ENCODE results near the gene MBTD1.
A peak's percentile ranks its signal among the peaks of the same experiment; 100 is the strongest.
"Not testable (repeated sequence)": the region's sequence is repeated elsewhere in the genome, so short reads cannot be mapped to it uniquely, and the experiment has no call there.

The MBTD1 gene

GRCh38 chr17:51185763-51186332 is 74.0 kb downstream of the MBTD1 start:
- no peak for DNase-seq

DNA sequence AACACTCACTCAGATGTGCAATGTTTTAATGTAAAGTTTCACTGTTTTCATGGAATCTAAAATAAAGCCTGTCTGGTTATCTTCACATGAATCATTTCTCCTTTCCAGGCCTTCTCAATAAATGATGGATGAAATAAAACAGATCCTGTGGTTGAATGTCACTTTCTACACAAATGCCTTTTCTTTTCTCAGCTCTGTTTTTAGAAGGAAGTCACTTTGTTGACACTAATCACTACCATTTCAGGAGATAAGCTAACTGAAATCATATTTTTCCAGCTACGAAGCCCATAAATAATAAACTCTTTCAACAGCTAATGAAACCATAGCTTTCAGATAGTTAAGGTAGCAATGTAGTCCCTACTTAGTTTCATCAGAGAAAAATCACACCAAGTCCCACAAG is 75.7 kb downstream of the MBTD1 start:
- DNase-seq, result no peak

- DNase-seq, result no peak
Measured at GRCh38 chr17:51180486-51180885, 79.4 kb downstream of the MBTD1 start.

- not testable (repeated sequence) for DNase-seq
Measured at GRCh38 chr17:51172030-51172429, 87.8 kb downstream of the MBTD1 start.

GRCh38 chr17:51170736-51171135 is 89.1 kb downstream of the MBTD1 start:
- DNase-seq, result no peak

- no peak for DNase-seq
Measured at GRCh38 chr17:51169340-51169739, 90.5 kb downstream of the MBTD1 start.

DNA sequence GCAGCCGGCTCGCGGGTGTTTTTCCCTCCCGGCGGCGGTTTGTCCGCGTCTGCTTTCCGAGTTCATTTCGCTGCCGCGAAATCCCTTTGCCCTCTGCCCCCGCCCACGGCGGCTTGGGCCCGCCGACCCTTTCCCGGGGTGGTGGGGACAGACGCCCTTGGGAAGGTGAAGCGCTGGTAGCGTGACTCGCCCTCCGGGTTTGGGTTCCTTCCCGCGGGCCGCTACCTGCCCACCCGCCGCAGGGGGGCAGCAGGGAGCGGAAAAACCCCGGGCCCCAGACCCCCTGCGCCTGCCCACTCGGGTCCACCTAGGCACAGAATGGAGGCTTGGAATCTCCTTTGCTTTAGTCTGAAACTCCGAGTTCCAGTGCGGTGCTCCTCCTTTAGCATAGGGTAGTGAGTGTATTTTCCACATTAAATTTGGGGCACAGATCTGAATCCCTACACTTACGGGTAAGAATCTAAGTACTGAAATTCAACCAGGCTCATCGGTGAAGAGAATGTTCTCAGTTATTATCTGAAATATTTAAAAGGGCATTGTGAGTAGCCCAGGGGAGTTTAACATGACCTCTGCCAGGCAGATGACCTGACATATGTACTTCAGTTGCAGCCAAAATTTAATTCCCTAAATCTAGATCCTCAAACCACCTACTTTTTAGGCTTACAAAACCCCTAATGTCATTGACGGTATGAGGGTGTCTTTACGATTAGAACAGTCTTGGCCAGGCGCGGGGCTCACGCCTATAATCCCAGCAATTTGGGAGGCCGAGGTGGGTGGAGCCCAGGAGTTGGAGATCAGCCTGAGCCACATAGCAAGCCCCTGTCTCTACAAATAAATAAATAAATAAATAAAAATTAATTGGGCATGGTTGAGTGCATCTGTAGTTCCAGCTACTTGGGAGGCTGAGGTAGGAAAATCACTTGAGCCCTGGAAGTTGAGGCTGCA is 92.6 kb downstream of the MBTD1 start:
- no peak for DNase-seq

DNA sequence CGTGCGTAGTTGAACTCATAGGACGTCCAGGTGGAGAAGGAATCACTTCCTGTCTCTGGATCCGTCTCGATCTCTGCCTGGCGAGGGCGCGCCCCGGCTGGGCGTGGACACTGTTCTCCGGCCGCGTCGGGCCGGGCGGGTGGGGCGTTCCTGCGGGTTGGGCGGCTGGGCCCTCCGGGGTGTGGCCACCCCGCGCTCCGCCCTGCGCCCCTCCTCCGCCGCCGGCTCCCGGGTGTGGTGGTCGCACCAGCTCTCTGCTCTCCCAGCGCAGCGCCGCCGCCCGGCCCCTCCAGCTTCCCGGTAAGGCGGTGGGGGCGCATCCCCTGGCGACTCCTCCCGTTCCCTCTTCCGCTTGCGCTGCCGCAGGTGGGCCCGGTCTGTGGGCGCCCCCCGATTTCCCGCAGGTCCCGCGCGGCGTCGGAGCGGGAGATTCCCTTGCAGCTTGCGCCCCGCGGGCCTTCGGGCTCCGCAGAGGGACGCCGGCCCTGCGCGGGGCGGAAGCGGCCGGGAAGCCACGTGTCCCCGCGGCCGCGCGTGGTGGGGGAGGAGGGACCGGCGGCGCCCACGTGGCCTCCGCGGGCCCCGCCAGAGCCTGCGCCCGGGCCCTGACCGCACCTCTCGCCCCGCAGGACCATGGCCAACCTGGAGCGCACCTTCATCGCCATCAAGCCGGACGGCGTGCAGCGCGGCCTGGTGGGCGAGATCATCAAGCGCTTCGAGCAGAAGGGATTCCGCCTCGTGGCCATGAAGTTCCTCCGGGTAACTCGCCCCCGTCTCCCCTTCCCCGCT is 93.5 kb downstream of the MBTD1 start, which contains the start of gene NME2:
Gene NME2, plus strand, starts transcription at position 214 of the 789 bp plus-strand sequence. Its CDS starts 420 bp downstream, at position 634.
- peak; percentile 33 for DNase-seq

- no peak for DNase-seq
Measured at GRCh38 chr17:51165680-51166197, 94.1 kb downstream of the MBTD1 start.

- no peak for DNase-seq
Measured at GRCh38 chr17:51164911-51165679, 94.8 kb downstream of the MBTD1 start.

DNA sequence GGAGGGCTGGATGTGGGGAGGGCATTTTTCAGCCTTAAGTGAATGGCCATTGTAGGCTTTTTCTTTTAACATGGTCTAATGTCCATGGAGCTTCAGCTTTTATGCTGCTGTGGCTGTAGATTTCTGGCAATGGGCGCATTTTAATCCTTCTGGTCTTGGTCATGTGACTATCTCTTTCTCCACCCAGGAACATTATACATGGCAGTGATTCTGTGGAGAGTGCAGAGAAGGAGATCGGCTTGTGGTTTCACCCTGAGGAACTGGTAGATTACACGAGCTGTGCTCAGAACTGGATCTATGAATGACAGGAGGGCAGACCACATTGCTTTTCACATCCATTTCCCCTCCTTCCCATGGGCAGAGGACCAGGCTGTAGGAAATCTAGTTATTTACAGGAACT is 98.3 kb downstream of the MBTD1 start:
- no peak for DNase-seq

- no peak for DNase-seq
Measured at GRCh38 chr17:51159604-51160003, 100.2 kb downstream of the MBTD1 start.

DNA sequence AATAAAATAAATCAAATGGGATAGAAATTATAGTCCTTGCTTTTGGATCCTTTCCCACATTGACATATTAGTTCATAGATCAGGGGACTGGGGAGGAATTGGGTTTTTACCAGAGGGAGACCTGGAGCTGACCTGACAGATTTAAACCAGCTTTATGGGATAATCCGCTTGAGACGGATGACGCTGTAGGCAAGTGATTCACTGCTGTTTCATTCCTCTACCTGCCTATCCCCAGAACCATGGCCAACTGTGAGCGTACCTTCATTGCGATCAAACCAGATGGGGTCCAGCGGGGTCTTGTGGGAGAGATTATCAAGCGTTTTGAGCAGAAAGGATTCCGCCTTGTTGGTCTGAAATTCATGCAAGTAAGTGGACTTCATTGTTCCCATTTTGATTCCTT is 104.4 kb downstream of the MBTD1 start:
- DNase-seq, result no peak

- DNase-seq, result no peak
Measured at GRCh38 chr17:51154176-51154575, 105.7 kb downstream of the MBTD1 start.

DNA sequence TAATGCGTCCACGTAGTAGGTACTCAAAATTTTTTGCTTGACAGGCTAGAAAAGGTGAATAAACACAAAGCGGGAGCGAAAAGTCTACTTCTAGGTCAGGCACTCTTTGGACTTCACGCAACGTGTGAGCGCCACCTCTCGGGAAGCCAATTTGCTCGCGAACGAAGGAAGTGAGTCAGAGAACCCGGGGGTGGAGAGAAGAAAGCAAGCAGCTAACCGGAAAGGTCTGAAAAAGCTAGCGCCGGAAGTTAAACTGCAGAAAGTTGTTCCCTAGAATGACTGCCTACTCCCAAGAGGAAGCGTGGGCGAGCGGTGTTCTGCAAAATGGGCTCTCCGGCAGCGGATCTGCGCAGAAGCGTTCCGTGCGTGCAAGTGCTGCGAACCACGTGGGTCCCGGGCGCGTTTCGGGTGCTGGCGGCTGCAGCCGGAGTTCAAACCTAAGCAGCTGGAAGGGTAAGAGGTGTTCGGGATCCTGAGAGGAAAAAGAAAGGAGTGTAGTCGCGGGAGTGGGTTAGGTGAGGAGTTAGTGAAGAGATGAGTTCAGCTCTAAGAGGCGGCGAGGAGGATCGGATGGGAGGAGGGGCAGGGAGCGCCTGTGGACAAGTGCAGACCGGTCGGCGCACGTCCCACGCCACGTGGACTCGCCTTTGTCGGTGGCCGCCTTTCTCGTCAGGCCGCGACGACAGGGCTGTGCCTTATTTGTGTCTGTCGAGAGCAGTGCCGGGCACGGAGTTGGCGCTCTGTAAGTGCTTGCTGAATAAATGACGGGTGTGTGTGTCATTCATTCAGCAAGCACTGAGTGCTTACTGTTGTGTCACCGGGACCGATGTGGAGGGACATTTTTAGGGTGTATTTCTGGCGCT is 106.4 kb downstream of the MBTD1 start, which contains the start of gene NME1:
Gene NME1, plus strand, starts transcription at position 350 of the 863 bp plus-strand sequence. CDS start 2,096 bp downstream, outside the sequence.
- DNase-seq, result peak; percentile 100

- no peak for DNase-seq
Measured at GRCh38 chr17:51152766-51153209, 107.1 kb downstream of the MBTD1 start.

DNA sequence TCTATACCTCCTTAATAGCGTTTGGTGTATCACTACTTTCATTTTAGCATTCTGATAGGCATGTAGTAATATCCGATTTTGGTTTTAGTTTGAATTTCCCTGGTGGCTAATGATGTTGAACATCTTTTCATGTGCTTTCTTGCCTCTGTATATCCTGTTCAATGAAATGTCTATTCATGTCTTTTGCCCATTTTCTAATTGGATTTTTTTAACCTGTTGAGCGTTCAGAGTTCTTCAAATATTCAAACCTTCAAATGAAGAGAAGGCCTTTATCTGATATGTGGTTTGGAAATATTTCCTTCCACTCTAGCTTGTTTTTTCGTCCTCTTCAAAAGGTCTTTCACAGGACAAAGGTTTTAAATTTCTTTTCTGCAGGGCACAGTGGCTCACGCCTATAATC is 108.9 kb downstream of the MBTD1 start:
- DNase-seq, result no peak

- no peak for DNase-seq
Measured at GRCh38 chr17:51149163-51149562, 110.7 kb downstream of the MBTD1 start.

GRCh38 chr17:51147650-51148049 is 112.2 kb downstream of the MBTD1 start:
- DNase-seq, result no peak

DNA sequence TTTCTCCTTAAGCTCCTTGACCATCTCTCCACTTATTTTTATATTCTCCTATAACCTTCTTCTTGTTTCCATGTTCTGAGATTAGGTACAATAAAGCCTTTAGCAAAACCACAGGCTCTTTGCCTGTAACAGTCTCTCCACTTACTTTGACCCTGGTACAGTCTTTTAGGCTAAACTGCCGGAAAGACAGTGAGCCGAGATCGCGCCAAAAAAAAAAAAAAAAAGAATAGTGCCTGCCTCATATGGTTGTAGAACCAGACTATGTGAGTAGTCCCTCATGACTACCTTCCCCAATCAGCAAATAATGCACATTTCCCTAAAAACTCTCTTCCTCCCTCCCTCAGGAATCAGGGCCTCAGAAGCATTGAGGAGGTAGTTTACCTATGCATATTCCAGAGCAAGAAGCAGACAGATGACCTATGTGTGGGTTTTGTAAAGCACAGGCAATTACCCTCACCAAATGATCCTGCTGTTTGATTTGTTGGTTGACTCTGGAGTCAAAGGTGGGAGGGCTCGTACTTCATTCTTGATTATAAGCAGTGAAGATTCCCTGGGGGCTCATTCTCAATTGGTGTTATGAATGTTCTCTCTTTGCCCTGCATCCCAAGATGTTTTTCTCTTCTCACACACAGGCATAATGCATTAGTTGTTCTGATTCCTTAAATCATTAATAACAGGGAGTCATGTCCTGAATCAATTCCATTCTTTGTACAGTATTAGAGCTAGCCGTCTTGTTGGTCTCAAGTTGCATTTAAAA is 115.4 kb downstream of the MBTD1 start:
- no peak for DNase-seq

Data from NCI-H2081 treated with DMSO at 0.1 percent for 48 hours (cell line).